HEK293 (cell line): ENCODE measurements around the gene JAK3.

Experiments
- CTCF ChIA-PET: fragments of 350-600 bp; formaldehyde crosslinking; extraction: SDS; loops from one replicate; lab custom pipeline; 2021; ENCODE audit warnings: antibody characterized with exemption; lab: Yijun Ruan, JAX
- POLR2A ChIA-PET: fragments of 300-600 bp; formaldehyde crosslinking; extraction: SDS; loops from one replicate; lab custom pipeline; 2020; ENCODE audit warnings: antibody characterized with exemption, inconsistent platforms; lab: Yijun Ruan, JAX
- H3K27ac ChIP-seq: fragments of 200-500 bp; sonication (Bioruptor generic); 2 replicates; pipeline ENCODE4 v1.5.1; 2014; ENCODE audit warnings: low read depth, low read length, control low read depth, inconsistent platforms; ENCODE audit errors: extremely low read depth
- H3K36me3 ChIP-seq, 2 experiments: fragments of 200-500 bp in 1 of 2; sonication (Bioruptor generic) in 1 of 2; 1 replicate in 1 of 2; 2 replicates in 1 of 2; pipeline ENCODE4 v1.5.1; 2014 to 2017; ENCODE audit warnings: inconsistent platforms in 2 of 2, low read length in 2 of 2; ENCODE audit not compliant: control insufficient read depth in 2 of 2, insufficient read depth in 1 of 2
- H3K4me1 ChIP-seq: fragments of 200-500 bp; sonication (Bioruptor generic); 2 replicates; pipeline ENCODE4 v1.5.1; 2014; ENCODE audit warnings: mild to moderate bottlenecking, low read length, inconsistent platforms; ENCODE audit not compliant: control insufficient read depth, insufficient read depth
- H3K4me3 ChIP-seq: 2 replicates; pipeline ENCODE4 v1.5.1; 2011; ENCODE audit warnings: low read depth, mild to moderate bottlenecking, control low read depth, low read length, moderate library complexity
- H3K9me3 ChIP-seq: fragments of 200-500 bp; sonication (Bioruptor generic); 2 replicates; pipeline ENCODE4 v1.5.1; 2014; ENCODE audit warnings: low read depth, low read length, inconsistent platforms; ENCODE audit not compliant: control insufficient read depth, insufficient read depth
- GLIS2 ChIP-seq: fragments of 450-650 bp; formaldehyde crosslinking; IDR thresholded peaks from 2 replicates; pipeline ENCODE4 v1.5.1; 2016; ENCODE audit warnings: missing biosample characterization, missing genetic modification characterization
- SCRT2 ChIP-seq: fragments of 450-650 bp; formaldehyde crosslinking; IDR thresholded peaks from 2 replicates; pipeline ENCODE4 v1.5.1; 2016; ENCODE audit warnings: missing biosample characterization, missing genetic modification characterization
- SETDB1 ChIP-seq: IDR thresholded peaks from one replicate; pipeline ENCODE4 v1.6.1; 2017; ENCODE audit warnings: mild to moderate bottlenecking, low read length, moderate library complexity, mixed read lengths; ENCODE audit not compliant: insufficient read length
- SP3 ChIP-seq: fragments of 450-650 bp; formaldehyde crosslinking; IDR thresholded peaks from 2 replicates; pipeline ENCODE4 v1.5.1; 2016; ENCODE audit warnings: missing biosample characterization, missing genetic modification characterization
- ZNF121 ChIP-seq: fragments of 450-650 bp; formaldehyde crosslinking; IDR thresholded peaks from 2 replicates; pipeline ENCODE4 v1.5.1; 2016; ENCODE audit warnings: missing biosample characterization, missing genetic modification characterization
- ZNF16 ChIP-seq: fragments of 450-650 bp; formaldehyde crosslinking; IDR thresholded peaks from 2 replicates; pipeline ENCODE4 v1.5.1; 2016; ENCODE audit warnings: low read depth, missing biosample characterization, missing genetic modification characterization
- ZNF274 ChIP-seq, 2 experiments: fragments of 200-500 bp in 1 of 2; fragments of 450-650 bp in 1 of 2; sonication (Bioruptor generic) in 1 of 2; formaldehyde crosslinking in 1 of 2; IDR thresholded peaks; 2 replicates each; pipeline versions ENCODE4 v1.5.1 to v1.6.1; 2014 to 2016; ENCODE audit warnings: borderline replicate concordance in 1 of 2, inconsistent platforms in 1 of 2, low read length in 1 of 2, missing biosample characterization in 1 of 2, missing genetic modification characterization in 1 of 2
- ZNF510 ChIP-seq: fragments of 450-650 bp; formaldehyde crosslinking; IDR thresholded peaks from 2 replicates; pipeline ENCODE4 v1.5.1; 2018; ENCODE audit warnings: mild to moderate bottlenecking, missing genetic modification characterization, missing biosample characterization; ENCODE audit not compliant: insufficient replicate concordance
- ZNF544 ChIP-seq: fragments of 450-650 bp; formaldehyde crosslinking; IDR thresholded peaks from 2 replicates; pipeline ENCODE4 v1.5.0; 2017; ENCODE audit warnings: missing biosample characterization, missing genetic modification characterization
- ZNF623 ChIP-seq: fragments of 450-650 bp; formaldehyde crosslinking; IDR thresholded peaks from 2 replicates; pipeline ENCODE4 v1.5.1; 2016; ENCODE audit warnings: missing biosample characterization, missing genetic modification characterization
- ZNF658 ChIP-seq: fragments of 450-650 bp; formaldehyde crosslinking; IDR thresholded peaks from 2 replicates; pipeline ENCODE4; 2016; ENCODE audit warnings: missing biosample characterization, missing genetic modification characterization
- TF ChIP-seq, protein P1 (sequence below): fragments of 450-650 bp; formaldehyde crosslinking; conservative IDR thresholded peaks from 2 replicates; pipeline ENCODE4 v1.5.1; 2016; ENCODE audit warnings: low read depth, missing biosample characterization, missing genetic modification characterization
- TF ChIP-seq, protein P2 (sequence below): fragments of 450-650 bp; formaldehyde crosslinking; IDR thresholded peaks from 2 replicates; pipeline ENCODE4 v1.5.1; 2016; ENCODE audit warnings: missing biosample characterization, missing genetic modification characterization
- TF ChIP-seq, protein P3 (sequence below): fragments of 450-650 bp; formaldehyde crosslinking; IDR thresholded peaks from 2 replicates; pipeline ENCODE4 v1.5.1; 2017; ENCODE audit warnings: missing biosample characterization, missing genetic modification characterization

The JAK3 gene

DNA sequence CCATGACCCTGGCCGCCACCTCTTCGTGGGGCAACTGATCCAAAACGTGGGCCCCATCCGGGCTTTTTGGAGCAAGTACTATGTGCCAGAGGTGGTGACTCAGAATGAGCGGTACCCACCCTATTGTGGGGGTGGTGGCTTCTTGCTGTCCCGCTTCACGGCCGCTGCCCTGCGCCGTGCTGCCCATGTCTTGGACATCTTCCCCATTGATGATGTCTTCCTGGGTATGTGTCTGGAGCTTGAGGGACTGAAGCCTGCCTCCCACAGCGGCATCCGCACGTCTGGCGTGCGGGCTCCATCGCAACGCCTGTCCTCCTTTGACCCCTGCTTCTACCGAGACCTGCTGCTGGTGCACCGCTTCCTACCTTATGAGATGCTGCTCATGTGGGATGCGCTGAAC lies 36.1 kb downstream of the JAK3 start (continued):
- TF ChIP-seq, protein P1, sequence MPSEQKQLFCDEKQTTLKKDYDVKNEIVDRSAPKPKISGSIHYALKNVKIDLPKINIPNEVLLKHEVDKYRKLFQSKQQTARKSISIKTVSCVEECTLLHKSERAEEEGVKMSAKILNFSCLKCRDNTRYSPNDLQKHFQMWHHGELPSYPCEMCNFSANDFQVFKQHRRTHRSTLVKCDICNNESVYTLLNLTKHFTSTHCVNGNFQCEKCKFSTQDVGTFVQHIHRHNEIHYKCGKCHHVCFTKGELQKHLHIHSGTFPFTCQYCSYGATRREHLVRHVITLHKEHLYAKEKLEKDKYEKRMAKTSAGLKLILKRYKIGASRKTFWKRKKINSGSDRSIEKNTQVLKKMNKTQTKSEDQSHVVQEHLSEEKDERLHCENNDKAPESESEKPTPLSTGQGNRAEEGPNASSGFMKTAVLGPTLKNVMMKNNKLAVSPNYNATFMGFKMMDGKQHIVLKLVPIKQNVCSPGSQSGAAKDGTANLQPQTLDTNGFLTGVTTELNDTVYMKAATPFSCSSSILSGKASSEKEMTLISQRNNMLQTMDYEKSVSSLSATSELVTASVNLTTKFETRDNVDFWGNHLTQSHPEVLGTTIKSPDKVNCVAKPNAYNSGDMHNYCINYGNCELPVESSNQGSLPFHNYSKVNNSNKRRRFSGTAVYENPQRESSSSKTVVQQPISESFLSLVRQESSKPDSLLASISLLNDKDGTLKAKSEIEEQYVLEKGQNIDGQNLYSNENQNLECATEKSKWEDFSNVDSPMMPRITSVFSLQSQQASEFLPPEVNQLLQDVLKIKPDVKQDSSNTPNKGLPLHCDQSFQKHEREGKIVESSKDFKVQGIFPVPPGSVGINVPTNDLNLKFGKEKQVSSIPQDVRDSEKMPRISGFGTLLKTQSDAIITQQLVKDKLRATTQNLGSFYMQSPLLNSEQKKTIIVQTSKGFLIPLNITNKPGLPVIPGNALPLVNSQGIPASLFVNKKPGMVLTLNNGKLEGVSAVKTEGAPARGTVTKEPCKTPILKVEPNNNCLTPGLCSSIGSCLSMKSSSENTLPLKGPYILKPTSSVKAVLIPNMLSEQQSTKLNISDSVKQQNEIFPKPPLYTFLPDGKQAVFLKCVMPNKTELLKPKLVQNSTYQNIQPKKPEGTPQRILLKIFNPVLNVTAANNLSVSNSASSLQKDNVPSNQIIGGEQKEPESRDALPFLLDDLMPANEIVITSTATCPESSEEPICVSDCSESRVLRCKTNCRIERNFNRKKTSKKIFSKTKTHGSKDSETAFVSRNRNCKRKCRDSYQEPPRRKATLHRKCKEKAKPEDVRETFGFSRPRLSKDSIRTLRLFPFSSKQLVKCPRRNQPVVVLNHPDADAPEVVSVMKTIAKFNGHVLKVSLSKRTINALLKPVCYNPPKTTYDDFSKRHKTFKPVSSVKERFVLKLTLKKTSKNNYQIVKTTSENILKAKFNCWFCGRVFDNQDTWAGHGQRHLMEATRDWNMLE (tag by site-specific recombination) = no peak
- TF ChIP-seq ZNF623 (tag by site-specific recombination) (no peak), ZNF658 (tag by site-specific recombination) (no peak), GLIS2 (tag by site-specific recombination) (no peak), SP3 (tag by site-specific recombination) (no peak), SETDB1 (no peak), ZNF16 (tag by site-specific recombination) (no peak), ZNF510 (tag by site-specific recombination) (no peak), SCRT2 (tag by site-specific recombination) (no peak), ZNF274 (IDR thresholded peaks at IDR 0.05; ENCODE audit: low read length) (no peak), ZNF274 (tag by site-specific recombination; IDR thresholded peaks at IDR 0.05; ENCODE audit: borderline replicate concordance) (no peak)
- TF ChIP-seq, protein P2, sequence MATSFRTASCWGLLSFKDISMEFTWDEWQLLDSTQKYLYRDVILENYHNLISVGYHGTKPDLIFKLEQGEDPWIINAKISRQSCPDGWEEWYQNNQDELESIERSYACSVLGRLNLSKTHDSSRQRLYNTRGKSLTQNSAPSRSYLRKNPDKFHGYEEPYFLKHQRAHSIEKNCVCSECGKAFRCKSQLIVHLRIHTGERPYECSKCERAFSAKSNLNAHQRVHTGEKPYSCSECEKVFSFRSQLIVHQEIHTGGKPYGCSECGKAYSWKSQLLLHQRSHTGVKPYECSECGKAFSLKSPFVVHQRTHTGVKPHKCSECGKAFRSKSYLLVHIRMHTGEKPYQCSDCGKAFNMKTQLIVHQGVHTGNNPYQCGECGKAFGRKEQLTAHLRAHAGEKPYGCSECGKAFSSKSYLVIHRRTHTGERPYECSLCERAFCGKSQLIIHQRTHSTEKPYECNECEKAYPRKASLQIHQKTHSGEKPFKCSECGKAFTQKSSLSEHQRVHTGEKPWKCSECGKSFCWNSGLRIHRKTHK (tag by site-specific recombination) = no peak
- TF ChIP-seq, protein P3, sequence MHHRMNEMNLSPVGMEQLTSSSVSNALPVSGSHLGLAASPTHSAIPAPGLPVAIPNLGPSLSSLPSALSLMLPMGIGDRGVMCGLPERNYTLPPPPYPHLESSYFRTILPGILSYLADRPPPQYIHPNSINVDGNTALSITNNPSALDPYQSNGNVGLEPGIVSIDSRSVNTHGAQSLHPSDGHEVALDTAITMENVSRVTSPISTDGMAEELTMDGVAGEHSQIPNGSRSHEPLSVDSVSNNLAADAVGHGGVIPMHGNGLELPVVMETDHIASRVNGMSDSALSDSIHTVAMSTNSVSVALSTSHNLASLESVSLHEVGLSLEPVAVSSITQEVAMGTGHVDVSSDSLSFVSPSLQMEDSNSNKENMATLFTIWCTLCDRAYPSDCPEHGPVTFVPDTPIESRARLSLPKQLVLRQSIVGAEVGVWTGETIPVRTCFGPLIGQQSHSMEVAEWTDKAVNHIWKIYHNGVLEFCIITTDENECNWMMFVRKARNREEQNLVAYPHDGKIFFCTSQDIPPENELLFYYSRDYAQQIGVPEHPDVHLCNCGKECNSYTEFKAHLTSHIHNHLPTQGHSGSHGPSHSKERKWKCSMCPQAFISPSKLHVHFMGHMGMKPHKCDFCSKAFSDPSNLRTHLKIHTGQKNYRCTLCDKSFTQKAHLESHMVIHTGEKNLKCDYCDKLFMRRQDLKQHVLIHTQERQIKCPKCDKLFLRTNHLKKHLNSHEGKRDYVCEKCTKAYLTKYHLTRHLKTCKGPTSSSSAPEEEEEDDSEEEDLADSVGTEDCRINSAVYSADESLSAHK (tag by site-specific recombination) = no peak

DNA sequence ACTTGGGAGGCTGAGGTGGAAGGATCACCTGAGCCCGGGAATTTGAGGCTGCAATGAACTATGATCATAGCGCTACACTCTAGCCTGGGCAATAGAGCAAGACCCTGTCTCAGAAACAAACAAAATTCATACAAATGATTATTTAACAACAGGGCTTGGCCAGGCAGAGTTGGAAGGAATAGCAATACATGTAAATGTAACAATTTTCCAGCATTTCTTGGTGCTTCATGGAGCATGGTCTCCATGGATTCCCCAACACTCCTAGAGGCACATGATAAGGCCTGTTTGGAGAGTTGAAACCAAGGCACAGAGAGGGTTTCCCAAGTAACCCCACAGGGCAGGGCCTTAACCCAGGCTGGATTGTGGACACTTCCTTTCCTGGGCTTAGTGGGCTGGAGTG lies 36.7 kb downstream of the JAK3 start:
- no peaks in the 10 kb centered on the region for H3K36me3 ChIP-seq
- no peak overlapping the region for H3K27ac ChIP-seq
- no peak for TF ChIP-seq ZNF544 (tag by site-specific recombination)
- 0 out of 2 replicates have a peak, but pooled peaks have one; percentile 15 for TF ChIP-seq ZNF121 (tag by site-specific recombination)
- TF ChIP-seq, all 188 proteins: peak for 1
- H3K4me3 ChIP-seq = no peak overlapping the region
- POLR2A ChIA-PET = no interaction called here
- CTCF ChIA-PET = no interaction called here
- no peaks in the 10 kb centered on the region for H3K4me1 ChIP-seq
- H3K9me3 ChIP-seq = no peaks in the 10 kb centered on the region
